Measurements from ENCODE around the gene PNKP.
"Not testable (repeated sequence)": the region's sequence is repeated elsewhere in the genome, so short reads cannot be mapped to it uniquely, and the experiment has no call there.

The PNKP gene

DNA sequence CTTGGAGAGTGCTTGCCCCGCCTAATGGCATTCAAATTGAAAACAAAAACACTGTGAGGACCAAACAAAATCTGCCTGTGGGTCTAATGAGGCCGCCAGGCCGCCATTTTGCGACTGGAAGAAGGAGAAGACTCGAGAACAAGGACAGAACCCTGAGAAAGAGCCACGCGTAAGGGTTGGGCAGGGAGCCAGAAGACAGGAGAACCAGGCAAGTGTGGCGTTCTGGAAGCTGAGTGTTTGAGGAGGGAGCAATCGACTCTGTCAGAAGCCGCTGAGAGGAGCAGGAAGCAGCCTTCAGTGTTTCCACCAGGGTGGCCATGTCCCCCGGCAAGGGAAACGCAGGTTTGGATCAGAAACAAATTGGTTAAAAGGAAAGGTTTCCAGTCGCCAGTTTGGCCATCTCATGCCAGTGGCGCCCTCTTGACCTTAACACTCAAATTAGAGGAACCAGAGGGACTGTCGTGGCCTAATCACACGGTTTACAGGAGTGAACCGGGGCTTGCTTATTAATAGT, 26.6 kb downstream of the PNKP start:
- no peak for DNase-seq

DNA sequence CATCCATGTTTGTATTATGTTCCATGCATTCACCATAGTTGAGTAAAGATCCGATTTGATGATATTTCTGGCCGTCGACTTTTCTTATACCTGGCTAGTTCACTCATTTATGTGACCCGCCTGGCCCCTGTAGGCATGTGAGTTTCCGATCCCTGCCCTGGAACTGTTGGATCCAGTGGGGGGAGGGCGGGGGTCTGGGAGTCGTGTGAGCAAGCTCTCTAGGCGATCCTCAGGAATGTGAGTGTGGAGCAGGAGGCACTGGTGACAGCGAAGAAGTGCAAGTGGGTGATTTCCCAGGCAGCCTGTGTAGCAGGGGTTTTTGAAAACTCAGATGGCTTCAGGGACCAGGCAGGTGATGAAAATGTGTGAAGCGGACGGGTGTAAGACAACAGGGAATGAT, 27.1 kb downstream of the PNKP start:
- no peak for DNase-seq

DNA sequence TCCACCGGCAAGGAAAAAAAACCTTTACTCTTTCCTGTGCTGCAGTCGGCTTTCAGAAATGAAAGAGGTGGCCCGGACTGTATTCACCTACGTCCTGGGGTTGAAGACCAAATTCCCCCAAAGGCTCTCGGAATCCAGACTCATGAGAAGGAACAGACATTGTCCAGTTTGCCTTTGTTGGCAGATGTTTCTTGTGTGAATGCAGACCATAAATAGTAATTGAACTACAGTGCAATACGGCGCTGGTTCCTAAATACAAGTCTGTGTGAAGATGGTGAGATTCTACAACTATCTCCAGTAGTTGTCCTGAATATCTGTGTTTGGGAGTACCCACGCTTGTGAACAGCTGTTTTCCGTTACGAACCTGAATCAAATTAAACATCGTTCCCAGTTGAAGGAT, 27.7 kb downstream of the PNKP start:
- DNase-seq = no peak

DNA sequence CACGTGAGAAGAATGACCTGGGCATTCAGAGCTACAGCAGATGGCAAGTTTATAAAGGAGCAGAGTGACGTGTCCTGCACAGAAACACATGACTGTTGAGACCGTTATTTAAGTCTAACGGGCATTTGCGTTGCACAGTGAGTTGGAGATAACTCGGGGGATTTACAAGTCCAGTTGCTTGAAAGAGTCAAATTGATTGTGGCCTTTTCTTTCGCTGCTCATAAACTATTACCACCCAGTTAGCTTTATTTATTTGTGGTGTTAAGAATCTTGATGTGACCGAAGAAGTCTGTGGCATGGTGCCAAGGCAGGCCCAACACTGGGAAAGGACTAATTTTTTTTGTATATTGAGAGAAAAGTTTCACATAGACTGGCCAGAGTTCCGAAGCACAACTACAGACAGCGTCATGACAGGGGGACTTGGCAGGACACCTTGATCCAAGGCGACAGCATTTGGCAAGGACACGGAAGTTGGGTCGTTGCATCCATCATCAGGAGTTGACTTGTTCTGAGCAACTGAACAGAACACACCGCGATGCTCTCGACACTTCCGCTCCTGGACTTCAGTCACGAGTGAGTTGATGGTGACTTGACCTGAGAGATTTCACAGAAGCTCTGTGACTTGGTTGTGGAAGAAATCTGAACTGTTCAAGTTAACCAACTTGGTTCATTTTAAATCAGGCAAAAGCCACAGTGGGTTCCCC, 28.3 kb downstream of the PNKP start:
- DNase-seq = no peak

DNA sequence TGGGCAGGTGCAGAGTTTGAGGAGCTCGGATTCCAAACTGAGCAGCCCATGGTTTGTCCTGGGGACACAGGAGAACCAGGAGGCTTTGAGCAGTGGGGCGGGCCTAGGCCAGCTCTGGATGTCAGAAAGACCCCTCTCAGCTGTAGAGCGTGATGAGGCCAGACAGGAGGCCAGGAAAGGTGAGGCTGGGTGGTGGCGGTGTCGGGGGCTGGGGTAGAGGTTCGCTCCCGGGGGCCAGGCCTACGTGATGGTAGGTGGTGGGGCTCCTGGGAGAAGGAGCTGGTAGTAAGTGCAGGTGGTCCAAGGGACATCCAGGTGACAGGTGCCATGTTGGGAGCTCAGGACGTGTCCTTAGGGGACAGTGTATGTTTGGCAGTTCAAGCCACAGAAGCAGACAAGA, 30.0 kb downstream of the PNKP start:
- DNase-seq = no peak

DNA sequence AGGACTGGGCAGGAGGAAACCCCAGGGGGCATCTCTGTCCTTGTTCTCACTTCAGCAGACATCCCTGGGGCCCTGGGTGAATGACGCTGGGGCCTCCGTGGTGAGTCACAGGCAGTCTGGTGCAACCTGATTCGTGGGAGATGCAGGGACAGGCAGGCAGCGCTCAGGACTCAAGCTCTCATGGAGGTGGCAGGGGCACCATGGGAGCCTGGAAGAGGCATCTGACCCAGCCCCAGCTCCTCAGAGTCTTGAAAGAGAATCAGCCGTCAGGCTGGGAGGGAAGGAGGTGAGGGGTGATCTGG, 30.4 kb downstream of the PNKP start:
- DNase-seq = no peak

DNA sequence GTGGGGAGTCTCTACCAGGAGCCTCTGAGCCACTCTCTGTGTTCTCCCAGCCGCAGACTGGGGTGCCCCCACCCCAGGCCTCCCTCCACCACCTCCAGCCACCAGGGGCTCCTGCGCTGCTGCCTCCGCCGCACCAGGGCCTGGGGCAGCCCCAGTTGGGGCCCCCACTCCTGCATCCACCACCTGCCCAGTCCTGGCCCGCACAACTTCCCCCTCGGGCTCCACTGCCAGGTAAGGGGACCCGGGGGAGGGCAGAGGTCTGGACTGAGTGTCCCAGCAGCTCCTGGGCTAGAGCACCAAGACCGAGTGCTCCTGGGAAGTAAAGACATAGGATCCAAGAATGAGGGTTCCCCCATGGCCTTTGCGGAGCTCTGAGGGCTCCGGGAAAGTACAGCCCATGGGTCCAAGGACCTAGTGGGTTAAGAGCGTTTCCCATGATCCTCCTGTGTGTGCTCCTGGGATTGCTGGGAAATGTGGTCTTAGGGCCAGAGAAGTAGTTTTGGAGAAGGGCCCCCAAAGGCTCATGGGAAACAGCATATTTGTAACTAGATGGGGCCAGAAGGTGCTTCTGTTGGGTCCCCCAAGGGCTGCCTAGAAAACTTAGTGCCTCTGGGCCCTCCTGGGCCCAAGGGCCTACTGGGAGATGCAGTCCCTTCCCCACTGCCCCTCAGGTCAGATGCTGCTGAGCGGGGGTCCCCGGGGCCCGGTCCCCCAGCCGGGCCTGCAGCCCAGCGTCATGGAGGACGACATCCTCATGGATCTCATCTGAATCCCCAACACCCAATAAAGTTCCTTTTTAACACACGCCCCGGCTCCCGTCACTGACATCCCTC, 31.0 kb downstream of the PNKP start:
- no peak for DNase-seq

DNA sequence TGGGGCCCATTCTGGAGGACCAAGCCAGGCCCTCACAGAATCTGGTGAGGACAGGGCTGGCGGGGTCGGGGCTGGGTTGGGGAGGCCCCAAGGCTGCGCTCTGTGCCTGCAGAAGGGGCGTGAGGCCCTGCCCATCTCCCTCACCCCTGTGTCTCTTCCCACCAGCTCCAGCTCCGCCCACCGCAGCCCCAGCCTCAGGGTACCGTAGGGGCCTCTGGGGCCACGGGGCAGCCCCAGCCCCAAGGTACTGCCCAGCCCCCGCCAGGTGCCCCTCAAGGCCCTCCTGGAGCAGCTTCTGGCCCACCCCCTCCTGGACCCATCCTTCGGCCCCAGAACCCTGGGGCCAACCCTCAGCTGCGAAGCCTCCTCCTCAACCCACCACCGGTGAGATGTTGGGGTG, 31.8 kb downstream of the PNKP start:
- DNase-seq = no peak

DNA sequence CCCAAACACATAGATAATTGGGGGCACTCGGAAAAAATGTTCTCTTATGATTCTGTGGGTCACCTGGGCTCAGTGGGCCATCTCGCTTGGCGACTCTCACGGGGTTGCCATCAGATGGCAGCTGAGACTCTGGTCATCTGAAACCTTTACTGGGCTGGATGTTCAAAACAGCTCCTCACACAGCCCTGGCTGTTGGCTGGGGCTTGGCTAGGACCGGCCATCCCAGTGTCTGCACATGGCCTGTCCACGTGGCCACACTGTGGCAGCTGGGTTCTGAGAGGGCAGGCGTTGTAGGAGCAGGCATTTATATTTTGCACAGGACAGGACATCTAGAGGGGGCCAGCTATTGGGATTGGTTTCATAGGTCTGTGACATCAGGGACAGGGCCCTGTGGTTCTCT, 33.8 kb downstream of the PNKP start:
- DNase-seq = no peak

DNA sequence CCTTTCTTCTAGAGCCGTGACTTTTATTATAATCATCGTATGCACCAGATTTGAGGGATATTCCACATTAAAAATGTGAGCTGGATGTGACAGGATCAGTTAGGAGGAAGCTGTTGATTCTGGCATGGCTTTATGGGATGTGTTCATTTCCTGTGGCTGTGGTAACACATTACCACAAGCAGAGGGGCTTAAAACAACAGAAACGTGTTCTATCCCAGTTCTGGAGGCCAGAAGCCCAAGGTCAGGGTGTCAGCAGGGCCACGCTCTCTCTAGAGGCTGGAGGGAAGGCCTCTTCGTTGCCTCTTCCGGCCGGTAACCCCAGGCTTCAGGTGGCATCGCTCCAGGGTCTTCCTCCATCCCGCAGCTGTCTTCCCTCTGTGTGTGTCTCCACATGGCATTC, 34.8 kb downstream of the PNKP start:
- DNase-seq = no peak

DNA sequence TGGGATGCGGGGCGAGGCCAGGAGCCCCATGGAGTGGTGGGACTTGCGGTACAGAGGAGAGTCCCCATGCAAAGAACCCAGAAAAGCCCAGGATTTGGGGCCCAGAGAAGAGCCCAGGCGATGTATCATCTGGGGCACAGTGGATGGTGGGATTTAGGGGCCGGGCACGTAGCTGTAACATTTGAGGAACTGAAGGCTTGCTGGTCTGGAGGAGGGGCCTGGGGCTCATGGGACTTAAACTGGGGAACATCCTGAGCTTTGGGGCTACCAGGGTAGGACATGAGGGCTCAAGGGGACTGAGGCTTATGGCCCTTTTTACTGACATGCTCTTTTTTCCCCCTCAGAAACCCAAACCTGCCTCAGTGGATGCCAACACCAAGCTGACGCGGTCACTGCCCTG, 35.8 kb downstream of the PNKP start:
- DNase-seq = no peak

DNA sequence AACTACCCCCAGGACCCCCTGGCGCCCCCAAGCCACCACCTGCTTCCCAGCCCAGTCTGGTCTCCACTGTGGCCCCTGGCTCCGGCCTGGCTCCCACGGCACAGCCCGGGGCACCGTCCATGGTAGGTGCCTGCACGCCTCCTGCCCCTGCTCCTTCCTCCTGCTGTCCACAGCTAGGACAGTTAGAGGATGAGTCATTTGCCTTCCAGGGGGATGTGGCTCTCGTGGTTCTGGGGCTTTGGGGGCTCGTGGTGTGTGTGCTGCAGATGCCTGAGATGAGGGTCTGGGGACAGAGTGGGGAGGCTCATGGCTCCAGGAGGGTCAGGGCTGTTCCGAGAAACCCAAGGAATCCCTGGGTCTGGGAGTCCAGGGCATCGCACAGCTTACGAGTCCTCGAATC, 36.6 kb downstream of the PNKP start:
- no peak for DNase-seq

DNA sequence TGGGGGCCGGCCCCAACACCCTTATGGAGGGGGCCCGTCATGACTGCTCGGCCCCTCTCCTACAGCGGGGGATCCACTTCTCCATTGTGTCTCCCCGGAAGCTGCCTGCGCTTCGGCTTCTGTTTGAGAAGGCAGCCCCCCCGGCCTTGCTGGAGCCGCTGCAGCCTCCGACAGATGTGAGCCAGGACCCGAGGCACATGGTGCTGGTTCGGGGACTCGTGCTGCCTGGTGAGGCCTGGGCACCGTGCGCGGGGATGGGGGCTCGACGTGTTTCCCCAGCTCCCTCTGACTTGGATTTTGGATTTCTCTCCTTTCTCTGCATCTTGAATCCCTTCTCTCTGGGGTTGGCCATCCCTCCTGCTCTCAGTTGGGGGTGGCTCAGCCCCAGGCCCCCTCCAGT, 37.7 kb downstream of the PNKP start:
- DNase-seq = no peak

DNA sequence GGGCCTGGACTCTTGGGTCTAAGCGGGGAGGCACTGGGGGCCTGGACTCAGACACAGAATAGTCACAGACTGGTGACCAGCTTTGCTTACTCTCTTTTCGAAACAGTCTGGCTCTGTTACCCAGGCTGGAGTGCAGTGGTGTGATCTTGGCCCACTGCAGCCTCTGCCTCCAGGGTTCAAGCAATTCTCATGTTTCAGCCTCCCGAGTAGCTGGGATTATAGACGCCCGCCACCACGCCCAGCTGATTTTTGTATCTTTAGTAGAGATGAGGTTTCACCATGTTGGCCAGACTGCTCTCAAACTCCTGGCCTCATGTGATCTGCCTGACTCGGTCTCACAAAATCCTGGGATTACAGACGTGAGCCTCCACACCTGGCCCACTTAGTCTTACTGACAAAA, 38.2 kb downstream of the PNKP start:
- DNase-seq = no peak

DNA sequence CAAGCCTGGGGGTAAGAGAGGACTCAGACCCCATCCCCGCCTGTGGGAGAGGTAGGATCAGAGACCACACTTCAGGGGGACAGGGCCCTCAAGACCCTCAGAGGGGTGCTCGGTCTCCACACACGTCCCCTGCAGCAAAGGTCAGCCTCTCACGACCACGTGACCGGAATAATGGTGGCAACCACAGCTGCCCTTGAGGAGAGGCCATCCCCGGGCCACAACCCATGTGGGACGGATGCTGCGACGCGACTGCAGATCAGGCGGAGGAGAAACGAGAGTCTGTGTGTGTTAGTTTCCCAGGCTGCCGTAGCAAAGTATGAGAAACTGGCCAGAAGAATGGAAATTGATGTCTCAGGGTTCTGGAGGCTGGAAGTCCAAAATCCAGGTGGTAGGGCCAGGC, 40.3 kb downstream of the PNKP start:
- no peak for DNase-seq

DNA sequence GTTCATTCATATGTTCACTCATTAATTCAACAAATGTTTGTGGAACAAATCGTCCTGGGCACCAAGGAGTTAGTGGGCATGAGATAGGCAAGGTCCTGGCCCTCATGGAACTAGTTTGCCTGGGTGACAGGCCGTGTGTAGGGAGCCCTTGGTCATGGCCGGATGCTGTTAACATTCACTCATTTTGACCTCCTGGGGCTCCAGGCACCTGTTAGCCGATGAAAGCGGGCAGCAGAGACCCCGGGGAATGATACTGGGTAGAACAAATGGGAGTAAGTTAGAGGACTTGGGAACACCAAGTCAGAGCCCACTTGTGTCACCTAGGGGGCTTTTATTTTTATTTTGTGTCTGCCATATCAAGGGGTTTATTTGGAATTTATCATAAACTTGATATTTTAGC, 42.7 kb downstream of the PNKP start:
- no peak for DNase-seq

DNA sequence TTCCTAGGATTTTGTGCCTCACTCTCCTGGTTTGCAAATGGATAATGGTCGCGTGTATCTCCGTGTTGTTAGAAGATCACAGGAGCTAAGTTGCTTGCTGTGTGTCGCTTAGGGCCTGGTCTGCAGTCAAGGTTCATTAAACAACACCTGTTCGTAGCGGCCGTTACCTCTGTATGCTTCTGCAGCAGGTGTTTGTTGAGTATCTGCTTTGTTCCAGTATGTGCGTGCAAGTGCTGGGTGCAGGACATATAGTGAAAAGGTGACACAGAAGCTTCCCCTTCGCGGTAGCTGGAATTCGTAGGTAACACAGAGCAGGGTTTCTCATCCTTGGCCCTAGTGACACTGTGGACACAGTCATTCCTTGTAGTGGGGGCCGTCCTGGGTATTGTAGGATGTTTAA, 43.9 kb downstream of the PNKP start:
- no peak for DNase-seq

DNA sequence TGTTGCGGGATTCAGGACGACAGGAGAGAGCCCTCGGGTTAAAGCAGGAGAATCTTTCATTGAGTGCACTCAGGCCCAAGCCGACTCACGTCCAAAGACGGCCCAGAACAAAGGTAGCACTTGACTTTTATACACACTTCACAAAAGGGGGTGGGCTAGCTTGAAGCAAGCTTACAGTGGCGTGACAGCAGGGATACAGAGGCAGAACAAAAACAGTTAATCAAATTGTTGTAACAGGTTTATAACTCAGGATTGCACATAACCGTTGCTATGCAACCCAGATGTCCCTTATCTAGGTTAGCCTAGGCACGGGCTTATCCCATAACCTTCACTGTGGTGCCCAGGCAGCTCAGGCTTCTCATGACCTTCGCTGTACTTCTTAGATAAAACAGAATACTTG, 47.3 kb downstream of the PNKP start:
- no peak for DNase-seq

DNA sequence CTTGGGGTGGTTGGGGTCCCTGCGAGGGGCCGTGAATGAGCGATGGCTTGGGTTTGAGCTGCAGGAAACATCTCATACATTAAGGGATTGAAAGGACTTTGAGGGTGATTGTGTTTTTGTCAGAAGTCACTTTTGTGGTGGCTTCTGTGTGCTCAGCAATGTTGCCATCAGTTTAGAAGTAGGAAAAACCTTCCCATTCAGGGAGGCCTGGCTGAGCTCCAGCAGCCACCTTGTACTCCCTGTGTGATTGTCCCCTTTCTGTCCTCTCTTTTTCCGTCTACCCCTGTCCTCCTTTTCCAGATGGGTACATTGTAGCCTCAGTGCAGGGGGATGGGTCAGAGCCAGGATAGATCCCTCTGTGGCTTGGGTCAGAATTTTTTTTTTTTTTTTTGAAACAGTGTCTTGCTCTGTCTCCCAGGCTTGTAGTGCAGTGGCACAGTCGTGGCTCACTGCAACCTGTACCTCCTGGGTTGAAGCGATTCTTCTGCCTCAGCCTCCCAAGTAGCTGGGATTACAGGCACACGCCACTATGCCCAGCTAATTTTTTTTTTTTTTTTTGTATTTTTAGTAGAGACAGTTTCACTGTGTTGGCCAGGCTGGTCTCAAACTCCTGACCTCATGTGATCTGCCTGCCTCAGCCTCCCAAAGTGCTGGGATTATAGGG, 47.8 kb downstream of the PNKP start:
- DNase-seq = not testable (repeated sequence)

DNA sequence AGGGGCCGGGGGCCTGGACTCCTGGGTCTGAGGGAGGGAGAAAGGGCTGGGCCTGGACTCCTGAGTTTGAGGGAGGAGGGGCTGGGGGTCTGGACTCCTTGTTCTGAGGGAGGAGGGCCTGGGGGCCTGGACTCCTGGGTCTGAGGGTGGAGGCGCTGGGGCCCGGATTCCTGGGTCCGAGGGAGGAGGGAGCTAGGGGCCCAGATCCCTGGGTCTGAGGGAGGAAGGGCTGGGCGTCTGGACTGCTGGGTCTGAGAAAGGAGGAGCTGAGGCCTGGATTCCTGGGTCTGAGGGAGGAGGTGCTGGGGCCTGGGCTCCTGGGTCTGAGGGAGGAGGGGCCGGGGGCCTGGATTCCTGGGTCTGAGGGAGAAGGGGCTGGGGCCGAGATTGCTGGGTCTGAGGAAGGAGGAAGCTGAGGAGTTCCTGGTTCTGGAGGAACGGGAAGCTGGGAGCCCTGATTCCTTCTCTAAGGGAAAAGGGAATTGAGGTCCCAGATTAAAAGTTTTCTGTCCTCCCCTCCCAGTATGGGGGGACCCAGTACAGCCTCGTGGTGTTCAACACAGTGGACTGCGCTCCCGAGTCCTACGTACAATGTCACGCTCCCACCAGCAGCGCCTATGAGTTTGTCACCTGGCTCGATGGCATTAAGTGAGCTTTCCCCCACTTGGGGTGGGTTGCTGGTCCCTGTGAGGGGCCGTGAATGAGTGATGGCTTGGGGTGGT, 48.6 kb downstream of the PNKP start:
- DNase-seq = no peak

DNA sequence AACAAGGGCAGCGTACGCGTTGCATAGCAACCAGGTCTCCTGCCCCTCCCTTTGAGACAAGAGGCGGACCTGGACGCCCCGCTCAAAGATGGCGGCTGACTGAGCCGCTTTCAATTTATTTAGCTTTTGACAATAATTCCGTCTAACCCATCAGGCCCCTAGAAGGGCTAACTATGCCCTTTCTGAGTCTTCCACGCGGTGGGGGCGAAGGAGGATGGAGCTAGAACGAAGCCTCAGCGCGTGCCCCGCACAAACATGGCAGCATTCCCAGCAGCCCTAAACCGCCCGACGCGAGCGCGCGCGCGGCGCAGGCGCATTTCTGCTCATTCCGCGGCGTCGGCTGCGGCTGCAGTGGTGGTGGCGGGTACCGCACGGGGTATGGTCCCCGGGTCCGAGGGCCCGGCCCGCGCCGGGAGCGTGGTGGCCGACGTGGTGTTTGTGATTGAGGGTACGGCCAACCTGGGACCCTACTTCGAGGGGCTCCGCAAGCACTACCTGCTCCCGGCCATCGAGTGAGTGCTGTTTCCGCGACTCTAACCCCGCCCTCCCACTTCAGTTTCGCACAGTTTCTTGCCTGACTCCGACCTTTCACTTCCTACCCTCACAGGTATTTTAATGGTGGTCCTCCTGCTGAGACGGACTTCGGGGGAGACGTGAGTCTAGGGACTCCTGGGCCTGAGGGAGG, 49.3 kb downstream of the PNKP start, which contains the start of gene MED25:
TSS of gene MED25 (plus strand) at position 326 of the 685 bp plus-strand sequence. CDS start at position 379, 53 bp downstream.
- peak; percentile 74 for DNase-seq

DNA sequence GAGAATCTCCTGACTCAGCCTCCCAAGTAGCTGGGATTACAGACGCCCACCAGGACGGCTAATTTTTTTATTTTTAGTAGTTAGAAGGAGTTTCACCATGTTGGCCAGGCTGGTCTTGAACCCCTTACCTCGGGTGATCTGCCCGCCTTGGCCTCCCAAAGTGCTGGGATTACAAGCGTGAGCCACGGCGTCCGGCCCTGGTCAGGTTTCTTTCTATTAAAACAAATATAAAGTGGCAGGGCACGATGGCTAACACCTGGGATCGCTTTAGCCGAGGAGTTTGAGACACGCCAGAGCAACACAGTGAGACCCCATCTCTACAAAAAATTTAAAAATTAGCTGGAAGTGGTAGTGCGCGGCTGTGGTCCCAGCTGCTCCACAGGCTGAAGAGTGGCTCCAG, 50.8 kb downstream of the PNKP start:
- no peak for DNase-seq

DNA sequence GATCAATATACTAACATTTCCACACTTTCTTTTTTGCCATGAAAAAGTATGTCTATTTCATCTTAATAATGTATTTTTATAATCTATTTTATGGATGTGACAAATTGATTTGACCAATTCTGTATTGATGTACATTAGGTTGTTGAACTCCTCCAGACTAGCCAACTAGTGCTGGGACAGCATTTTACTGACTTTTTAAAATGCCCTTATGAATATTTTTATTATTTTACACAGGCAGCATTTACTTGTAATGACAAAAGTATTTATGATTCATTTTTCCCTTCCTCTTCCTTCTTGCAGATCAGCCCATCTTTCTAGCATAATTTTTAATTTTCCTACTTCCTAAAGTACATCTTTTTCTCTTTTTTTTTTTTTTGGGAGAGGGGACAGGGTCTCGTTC, 53.4 kb downstream of the PNKP start:
- no peak for DNase-seq

Data from NCI-H2171 (cell line).